Purkinje cell (primary cell): Measurements from ENCODE around the gene SLCO1B3. TPM values are rescaled to one million over a fixed set of nuclear protein-coding genes. Genes with fewer than 3 reads are reported as not detected.

Source experiments
- polyA plus RNA-seq: library from polyadenylated mRNA; unstranded; fragments of >200 nt; fragmentation: Nextera tagmentation; gene quantifications from 2 replicates; pipeline ENCODE4 v1.2.1, GENCODE V29; 2014

The SLCO1B3 gene
- polyA plus RNA-seq = not detected in 2 replicates

GRCh38 chr12:20810487-20810886 is at the start of gene SLCO1B3:
TSS of gene SLCO1B3 (plus strand) at chr12:20810705. CDS start at chr12:20815739, 5,034 bp downstream.

Other genes starting within 250 kb of the SLCO1B3 start
- gene SLCO1C1, start 115.4 kb upstream of the SLCO1B3 start, polyA plus RNA-seq = 4.4 and 9.3 TPM in 2 replicates